Activated CD4-positive, alpha-beta T cell treated with anti-CD3 and anti-CD28 coated beads, Interleukin-2, amount 10 ng/mL, durations not matched to agents 24 days and 14 days (primary cell): ENCODE results near the gene ZNF467. TPM values are rescaled to one million over a fixed set of nuclear protein-coding genes. Genes with fewer than 3 reads are reported as not detected.

Experiments
- DNase-seq: peaks from one replicate; pipeline ENCODE4 v3.0.0; 2022
- H3K27ac Mint-ChIP-seq: one replicate; pipeline ENCODE4 v1.8.0; 2022; ENCODE audit warnings: mild to moderate bottlenecking, mixed read lengths
- H3K27me3 Mint-ChIP-seq: one replicate; pipeline ENCODE4 v1.8.0; 2022; ENCODE audit warnings: mixed read lengths
- H3K36me3 Mint-ChIP-seq: one replicate; pipeline ENCODE4 v1.8.0; 2022; ENCODE audit warnings: low read depth, mild to moderate bottlenecking, mixed read lengths
- H3K4me1 Mint-ChIP-seq: one replicate; pipeline ENCODE4 v1.8.0; 2021; ENCODE audit warnings: mixed read lengths
- H3K4me3 Mint-ChIP-seq: one replicate; pipeline ENCODE4 v1.8.0; 2022; ENCODE audit warnings: mild to moderate bottlenecking, moderate library complexity, mixed read lengths
- H3K9me3 Mint-ChIP-seq: one replicate; pipeline ENCODE4 v1.8.0; 2021; ENCODE audit warnings: mixed read lengths
- intact Hi-C: fragments of 100-400 bp; cut with micrococcal nuclease; formaldehyde crosslinking; loops from one replicate; pipeline ENCODE4 v1.15.1; 2023
- total RNA-seq: library from RNA; stranded (reverse); gene quantifications from 2 replicates; pipeline ENCODE4 v1.2.3, GENCODE V29; 2022

Gene ZNF467
- total RNA-seq, 1 donor from 2014 or later: 0.21 TPM

GRCh38 chr7:149729983-149730801 is 43.2 kb downstream of the ZNF467 start:
- H3K4me1 Mint-ChIP-seq: no peaks in the 10 kb centered on the region
- intact Hi-C loops: no loop called here
- H3K9me3 Mint-ChIP-seq: no peaks in the 10 kb centered on the region
- no peaks in the 10 kb centered on the region for H3K27me3 Mint-ChIP-seq
- no peak overlapping the region for H3K27ac Mint-ChIP-seq
- H3K4me3 Mint-ChIP-seq: no peak overlapping the region
- no peaks in the 10 kb centered on the region for H3K36me3 Mint-ChIP-seq
- DNase-seq: no peak

DNA sequence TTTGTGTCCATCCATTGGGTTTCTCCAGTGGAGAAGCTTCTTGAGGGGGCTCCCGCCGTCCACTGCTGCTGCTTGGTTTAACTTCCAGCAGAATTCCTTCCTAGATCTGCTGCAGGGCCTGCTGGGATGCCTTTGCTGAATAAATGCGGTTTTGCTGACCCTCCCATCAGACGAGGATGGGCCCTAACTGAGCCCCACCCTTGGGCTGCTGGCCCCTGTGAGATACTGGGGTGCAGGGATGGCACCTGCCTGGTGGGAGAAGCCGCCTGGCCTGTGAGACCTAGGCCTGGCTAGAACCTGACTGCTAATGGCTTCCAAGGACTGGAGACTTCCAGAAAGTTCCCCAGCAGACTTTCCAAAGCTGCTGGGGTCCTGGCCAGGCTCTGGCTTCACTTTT is 43.8 kb downstream of the ZNF467 start:
- no peaks in the 10 kb centered on the region for H3K36me3 Mint-ChIP-seq
- DNase-seq: no peak
- intact Hi-C loops: no loop called here
- H3K9me3 Mint-ChIP-seq: no peaks in the 10 kb centered on the region
- no peaks in the 10 kb centered on the region for H3K4me1 Mint-ChIP-seq
- H3K27me3 Mint-ChIP-seq: no peaks in the 10 kb centered on the region
- H3K27ac Mint-ChIP-seq: no peak overlapping the region
- no peak overlapping the region for H3K4me3 Mint-ChIP-seq

DNA sequence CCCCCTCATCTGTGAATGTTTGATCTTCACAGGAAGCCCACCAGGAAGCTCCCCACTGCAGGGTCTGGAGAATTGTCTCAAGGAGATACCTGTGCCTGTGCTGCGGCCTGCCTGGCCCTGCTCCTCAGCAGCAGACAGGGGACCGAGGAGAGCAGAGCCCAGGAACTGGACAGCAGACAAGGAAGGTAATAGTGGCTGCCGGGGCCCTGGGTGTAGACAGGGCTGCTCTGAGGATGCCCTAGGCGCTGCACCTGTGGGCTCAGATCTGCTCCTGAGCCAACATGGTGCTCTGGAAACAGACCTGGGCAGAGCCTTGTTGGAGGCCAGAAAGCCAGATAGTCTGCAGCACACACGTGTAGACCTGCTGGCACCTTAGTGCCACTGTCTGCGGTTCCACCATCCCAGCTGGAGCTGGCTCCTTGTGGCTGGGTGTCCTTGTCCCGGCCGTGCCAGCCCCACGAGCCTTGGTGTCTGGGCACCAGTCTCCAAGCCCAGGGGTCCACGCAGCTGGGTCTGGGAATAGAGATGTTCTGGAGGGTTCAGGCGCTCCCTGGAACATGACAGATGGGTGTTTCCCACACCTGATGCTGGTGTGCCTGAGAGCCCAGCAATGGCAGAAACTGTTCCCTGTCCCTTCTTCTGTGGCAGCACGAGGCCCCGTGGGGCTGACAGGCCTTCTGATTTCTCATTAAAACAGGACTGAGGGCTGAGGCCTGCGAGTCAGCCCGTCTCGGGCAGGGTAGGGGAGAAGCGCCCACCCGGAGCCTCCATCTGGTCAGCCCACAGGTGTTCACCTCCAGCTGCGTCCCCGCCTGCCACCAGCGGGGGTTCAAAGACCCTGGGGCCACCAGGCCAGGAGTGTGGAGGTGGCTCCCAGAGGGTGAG is 44.7 kb downstream of the ZNF467 start:
- Mint-ChIP-seq H3K27ac (no peak overlapping the region), H3K4me1 (no peaks in the 10 kb centered on the region), H3K4me3 (no peak overlapping the region), H3K36me3 (no peaks in the 10 kb centered on the region), H3K27me3 (no peaks in the 10 kb centered on the region), H3K9me3 (no peaks in the 10 kb centered on the region)
- intact Hi-C loops: no loop called here
- DNase-seq: no peak

- no peak overlapping the region for H3K27ac Mint-ChIP-seq
- no peaks in the 10 kb centered on the region for H3K9me3 Mint-ChIP-seq
- DNase-seq: no peak
- no peaks in the 10 kb centered on the region for H3K27me3 Mint-ChIP-seq
- no peaks in the 10 kb centered on the region for H3K4me1 Mint-ChIP-seq
- no peaks in the 10 kb centered on the region for H3K36me3 Mint-ChIP-seq
- no peak overlapping the region for H3K4me3 Mint-ChIP-seq
- intact Hi-C loops: no loop called here
These were observed 45.4 kb downstream of the ZNF467 start for GRCh38 chr7:149727899-149728476.

- H3K27ac Mint-ChIP-seq: no peak overlapping the region
- intact Hi-C loops: no loop called here
These were observed 46.1 kb downstream of the ZNF467 start for GRCh38 chr7:149727053-149727898.

GRCh38 chr7:149725916-149726315 is 47.5 kb downstream of the ZNF467 start:
- no peak for DNase-seq
- Mint-ChIP-seq H3K27me3 (no peaks in the 10 kb centered on the region), H3K4me3 (no peak overlapping the region), H3K4me1 (no peaks in the 10 kb centered on the region), H3K27ac (no peak overlapping the region), H3K9me3 (no peaks in the 10 kb centered on the region), H3K36me3 (no peaks in the 10 kb centered on the region)
- intact Hi-C loops: no loop called here

More at GRCh38 chr7:149727053-149727898, 46.1 kb downstream of the ZNF467 start:
- Mint-ChIP-seq H3K4me1 (no peaks in the 10 kb centered on the region), H3K36me3 (no peaks in the 10 kb centered on the region), H3K4me3 (no peak overlapping the region), H3K9me3 (no peaks in the 10 kb centered on the region), H3K27me3 (no peaks in the 10 kb centered on the region)
- DNase-seq: no peak

DNA sequence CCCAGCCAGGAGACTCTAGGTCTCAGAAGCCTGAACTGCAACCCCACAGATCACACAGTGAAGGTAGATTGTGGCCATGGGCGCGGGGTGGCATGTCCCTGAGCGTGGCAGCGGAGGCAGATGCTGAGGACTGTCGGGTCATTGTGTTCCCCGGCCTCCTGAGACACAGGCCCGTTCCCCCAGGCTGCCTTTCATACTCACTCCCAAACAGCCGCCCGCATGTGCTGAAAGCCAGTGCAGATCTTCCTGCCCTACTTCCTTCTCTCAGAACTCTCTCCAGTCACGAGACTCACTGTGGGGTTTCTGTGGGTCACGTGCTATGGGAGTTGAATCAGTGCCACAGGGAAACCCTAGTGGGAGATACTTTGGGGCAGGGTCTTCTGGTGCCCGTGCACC is 48.0 kb downstream of the ZNF467 start:
- Mint-ChIP-seq H3K36me3 (no peaks in the 10 kb centered on the region), H3K4me3 (no peak overlapping the region), H3K27me3 (no peaks in the 10 kb centered on the region), H3K27ac (no peak overlapping the region), H3K4me1 (no peaks in the 10 kb centered on the region), H3K9me3 (no peaks in the 10 kb centered on the region)
- intact Hi-C loops: no loop called here
- no peak for DNase-seq

- intact Hi-C loops: no loop called here
These were observed 48.5 kb downstream of the ZNF467 start for GRCh38 chr7:149724661-149725425.

DNA sequence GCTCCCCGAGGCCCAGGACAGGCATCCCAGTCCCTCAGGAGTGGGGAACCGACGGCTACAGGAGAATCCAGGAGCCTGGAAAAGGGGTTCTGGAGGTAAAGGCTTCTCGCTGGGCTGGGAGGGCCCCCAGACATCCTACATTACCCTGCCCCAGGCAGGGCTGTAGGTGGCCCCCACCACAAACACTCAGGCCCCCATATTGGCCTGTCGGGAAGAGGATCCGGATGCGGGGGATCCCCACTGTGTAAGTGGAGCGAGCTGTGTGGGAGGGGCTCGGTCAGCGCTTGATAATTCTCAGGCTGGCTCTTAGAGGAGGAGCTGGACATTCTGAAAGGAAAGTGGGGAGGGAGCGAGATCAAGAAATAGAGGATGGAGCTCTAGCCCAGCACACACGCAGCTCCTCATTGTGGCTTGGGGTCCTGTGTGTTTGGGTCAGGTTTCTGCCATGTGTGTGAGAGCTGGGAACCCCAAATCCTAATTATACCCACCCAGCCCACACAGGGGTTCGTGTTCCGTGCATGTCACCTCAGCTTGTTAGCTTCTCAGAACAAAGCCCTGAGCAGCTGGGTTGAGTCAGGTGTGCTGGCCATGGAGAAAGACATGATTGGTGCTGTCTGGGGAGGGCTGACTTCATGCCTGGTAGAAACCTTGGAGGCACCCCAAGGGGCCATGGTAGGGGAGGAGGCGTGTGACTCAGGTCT is 49.4 kb downstream of the ZNF467 start:
- Mint-ChIP-seq H3K4me1 (no peaks in the 10 kb centered on the region), H3K27me3 (no peaks in the 10 kb centered on the region), H3K36me3 (no peaks in the 10 kb centered on the region), H3K4me3 (no peak overlapping the region), H3K9me3 (no peaks in the 10 kb centered on the region), H3K27ac (no peak overlapping the region)
- no peak for DNase-seq
- intact Hi-C loops: no loop called here

More at GRCh38 chr7:149724661-149725425, 48.5 kb downstream of the ZNF467 start:
- no peak for DNase-seq
- Mint-ChIP-seq H3K4me3 (no peak overlapping the region), H3K36me3 (no peaks in the 10 kb centered on the region), H3K9me3 (no peaks in the 10 kb centered on the region), H3K4me1 (no peaks in the 10 kb centered on the region), H3K27ac (no peak overlapping the region), H3K27me3 (no peaks in the 10 kb centered on the region)

DNA sequence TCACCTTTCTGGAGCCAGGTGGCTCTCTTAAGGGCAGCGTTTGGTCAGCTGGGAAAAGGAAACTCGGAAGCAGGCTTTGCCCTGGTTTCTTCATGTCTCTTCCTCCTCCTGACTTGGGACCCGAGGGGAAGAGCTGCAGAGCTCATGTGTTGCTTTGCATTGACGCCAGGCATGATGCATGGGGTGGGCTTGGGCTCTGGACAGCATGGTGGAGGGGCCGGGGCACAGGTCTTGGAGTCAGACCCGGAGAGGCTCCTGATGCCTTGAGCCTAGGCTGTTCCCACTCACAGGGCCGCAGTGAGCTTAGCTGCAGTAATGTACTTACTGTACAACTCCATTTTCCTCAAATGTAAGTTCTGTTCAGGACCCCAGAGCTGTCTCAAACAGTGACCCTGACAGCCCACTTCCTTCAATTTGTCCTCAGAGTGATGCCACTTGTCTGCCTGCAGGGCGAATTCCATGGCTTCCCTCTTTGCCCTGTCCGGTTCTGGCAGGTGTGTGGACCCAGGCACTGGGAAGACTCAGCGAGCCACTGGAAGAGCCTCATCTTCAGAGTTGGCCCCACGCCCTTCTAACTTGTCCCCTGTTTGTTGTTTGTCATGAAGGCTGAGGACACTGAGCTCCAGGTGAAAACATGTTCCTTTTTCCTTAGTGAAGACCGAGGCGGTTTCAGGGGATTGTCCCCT is 50.2 kb downstream of the ZNF467 start:
- peaks cover 2% of the 10 kb centered on the region for H3K4me1 Mint-ChIP-seq
- H3K36me3 Mint-ChIP-seq: no peaks in the 10 kb centered on the region
- no peaks in the 10 kb centered on the region for H3K9me3 Mint-ChIP-seq
- no peak for DNase-seq
- H3K27ac Mint-ChIP-seq: no peak overlapping the region
- no peak overlapping the region for H3K4me3 Mint-ChIP-seq
- intact Hi-C loops: no loop called here
- H3K27me3 Mint-ChIP-seq: no peaks in the 10 kb centered on the region

DNA sequence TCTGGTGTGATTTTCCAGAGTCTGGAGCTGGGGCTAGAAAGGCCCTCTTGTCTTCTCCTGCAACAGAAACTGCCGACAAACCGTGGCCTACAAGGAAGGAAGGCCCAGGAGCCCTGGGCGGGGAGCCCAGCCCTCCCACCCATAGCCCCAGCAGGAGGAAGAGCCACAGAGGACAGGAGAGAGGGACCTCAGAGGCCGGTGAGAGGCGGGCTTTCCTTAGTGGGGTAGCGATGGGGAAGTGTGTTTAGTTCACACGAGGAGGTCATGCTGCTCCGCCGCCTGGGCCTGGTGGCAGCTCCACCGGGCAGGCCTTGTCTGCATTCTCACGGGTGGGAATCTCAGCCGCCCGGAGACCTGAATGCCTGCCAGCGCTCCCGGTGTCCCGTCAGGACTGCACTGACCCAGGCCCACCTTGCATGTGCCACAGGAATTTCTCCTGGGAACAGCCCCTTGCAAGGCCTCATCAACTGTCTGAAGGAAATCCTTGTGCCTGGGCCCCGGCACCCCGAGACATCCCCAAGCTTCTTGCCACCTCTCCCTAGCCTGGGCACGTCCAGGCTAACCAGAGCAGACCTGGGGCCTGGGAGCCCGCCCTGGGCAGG is 50.9 kb downstream of the ZNF467 start:
- DNase-seq: no peak
- H3K9me3 Mint-ChIP-seq: no peaks in the 10 kb centered on the region
- peaks cover 2% of the 10 kb centered on the region for H3K4me1 Mint-ChIP-seq

More for the DNA sequence above, 50.9 kb downstream of the ZNF467 start:
- no peak overlapping the region for H3K4me3 Mint-ChIP-seq
- intact Hi-C loops: no loop called here
- H3K27ac Mint-ChIP-seq: no peak overlapping the region
- no peaks in the 10 kb centered on the region for H3K27me3 Mint-ChIP-seq
- H3K36me3 Mint-ChIP-seq: no peaks in the 10 kb centered on the region
